GM12875 (cell line): Measurements from ENCODE around the gene ZNHIT6.

Experiments used
- H3K4me3 ChIP-seq: one replicate; pipeline ENCODE4 v1.5.1; 2011; ENCODE audit warnings: low read depth, low read length, control low read depth
- TF ChIP-seq, protein P1 (sequence below): IDR thresholded peaks from 2 replicates; pipeline ENCODE4 v1.5.1; 2011; ENCODE audit warnings: low read depth, mild to moderate bottlenecking, control low read depth, inconsistent platforms, low read length, moderate library complexity, borderline replicate concordance; ENCODE audit not compliant: insufficient read depth

Gene ZNHIT6

DNA sequence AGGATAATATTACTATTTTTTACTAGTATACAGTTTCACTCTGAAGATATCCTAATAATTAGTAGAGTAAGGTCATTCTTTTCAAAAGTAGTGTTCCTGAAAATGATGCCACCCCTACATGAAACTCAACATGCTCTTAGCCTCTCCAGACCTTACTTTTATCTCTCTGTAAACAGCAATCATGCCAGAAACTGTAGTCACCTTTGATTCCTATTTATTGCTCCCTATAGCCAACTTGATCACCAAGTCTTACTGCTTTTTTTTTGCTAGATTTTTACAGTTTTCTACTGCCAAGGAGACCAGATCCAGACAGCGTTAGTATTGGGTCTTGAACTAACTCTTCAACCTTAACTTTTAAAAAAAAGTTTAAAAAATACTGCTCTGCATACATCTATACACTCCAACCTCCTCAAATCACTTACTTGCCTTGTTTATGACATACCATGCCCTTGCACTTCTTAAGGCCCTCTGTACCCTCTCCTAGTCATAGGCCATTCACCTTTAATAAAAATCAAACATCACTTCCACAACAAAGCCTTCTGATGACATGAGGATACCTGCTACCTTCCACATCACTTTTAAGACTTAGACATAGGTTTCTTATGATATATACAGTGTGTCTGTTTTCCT, 36.1 kb downstream of the ZNHIT6 start:
- H3K4me3 ChIP-seq = no peak overlapping the region

DNA sequence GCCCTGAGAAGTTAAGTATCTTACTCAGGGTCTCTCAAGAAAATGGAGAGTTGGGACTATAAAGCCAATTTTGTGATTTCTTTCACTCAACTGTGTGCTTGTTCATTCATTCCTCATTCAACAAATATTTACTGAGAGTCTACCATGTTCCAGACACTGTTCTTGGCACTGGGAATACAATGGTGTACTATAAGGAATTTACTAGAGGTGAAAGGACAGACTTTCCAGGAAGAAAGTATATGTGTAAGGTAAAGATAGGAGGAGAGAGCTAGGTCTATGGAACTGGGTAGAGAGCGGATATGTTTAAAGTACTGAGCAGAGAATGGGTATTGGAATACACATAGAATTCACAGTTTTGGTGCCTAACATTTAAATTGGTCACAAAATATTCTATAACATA, 42.3 kb downstream of the ZNHIT6 start:
- TF ChIP-seq, protein P1, sequence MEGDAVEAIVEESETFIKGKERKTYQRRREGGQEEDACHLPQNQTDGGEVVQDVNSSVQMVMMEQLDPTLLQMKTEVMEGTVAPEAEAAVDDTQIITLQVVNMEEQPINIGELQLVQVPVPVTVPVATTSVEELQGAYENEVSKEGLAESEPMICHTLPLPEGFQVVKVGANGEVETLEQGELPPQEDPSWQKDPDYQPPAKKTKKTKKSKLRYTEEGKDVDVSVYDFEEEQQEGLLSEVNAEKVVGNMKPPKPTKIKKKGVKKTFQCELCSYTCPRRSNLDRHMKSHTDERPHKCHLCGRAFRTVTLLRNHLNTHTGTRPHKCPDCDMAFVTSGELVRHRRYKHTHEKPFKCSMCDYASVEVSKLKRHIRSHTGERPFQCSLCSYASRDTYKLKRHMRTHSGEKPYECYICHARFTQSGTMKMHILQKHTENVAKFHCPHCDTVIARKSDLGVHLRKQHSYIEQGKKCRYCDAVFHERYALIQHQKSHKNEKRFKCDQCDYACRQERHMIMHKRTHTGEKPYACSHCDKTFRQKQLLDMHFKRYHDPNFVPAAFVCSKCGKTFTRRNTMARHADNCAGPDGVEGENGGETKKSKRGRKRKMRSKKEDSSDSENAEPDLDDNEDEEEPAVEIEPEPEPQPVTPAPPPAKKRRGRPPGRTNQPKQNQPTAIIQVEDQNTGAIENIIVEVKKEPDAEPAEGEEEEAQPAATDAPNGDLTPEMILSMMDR = no peak
- H3K4me3 ChIP-seq = no peak overlapping the region

More for the DNA sequence above, 36.1 kb downstream of the ZNHIT6 start:
- TF ChIP-seq, protein P1 = no peak

DNA sequence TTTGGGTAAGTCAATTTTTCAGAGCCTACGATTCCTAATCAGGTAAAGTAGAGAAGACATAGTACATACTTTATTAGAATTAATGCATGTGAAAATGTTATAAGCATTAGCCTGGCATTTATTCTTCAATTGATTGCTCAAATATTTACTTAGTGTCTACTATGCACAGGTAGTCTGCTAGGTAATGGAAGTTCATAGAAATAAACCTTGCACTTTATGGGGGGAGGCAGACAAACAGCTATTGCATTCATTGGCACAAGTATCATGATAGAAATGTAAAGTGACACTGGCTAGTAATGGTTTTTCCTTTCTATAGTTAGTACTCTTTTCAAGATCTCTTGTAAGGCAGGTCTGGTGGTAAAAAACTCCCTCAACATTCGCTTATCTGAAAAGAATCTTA, 44.9 kb downstream of the ZNHIT6 start:
- TF ChIP-seq, protein P1 = no peak
- H3K4me3 ChIP-seq = no peak overlapping the region

DNA sequence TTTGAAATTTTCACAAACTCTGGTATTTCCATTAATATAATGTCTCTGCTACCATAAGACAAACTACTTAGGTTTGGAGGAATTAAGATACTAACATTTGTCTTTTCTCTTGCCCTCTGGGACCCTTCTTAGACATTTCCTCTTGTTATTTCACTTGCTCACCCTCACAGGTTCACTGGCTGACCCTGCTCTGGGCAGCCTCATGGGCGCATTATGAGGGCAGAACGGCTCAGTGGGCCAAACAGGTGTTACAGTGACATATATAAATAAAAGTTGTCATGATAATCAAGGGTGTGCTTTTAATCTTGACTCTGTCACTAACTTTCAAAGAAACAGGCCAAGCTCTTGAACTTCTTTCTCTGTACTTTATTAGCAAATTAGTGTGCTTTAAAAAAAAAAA, 46.5 kb downstream of the ZNHIT6 start:
- TF ChIP-seq, protein P1 = no peak
- no peak overlapping the region for H3K4me3 ChIP-seq

DNA sequence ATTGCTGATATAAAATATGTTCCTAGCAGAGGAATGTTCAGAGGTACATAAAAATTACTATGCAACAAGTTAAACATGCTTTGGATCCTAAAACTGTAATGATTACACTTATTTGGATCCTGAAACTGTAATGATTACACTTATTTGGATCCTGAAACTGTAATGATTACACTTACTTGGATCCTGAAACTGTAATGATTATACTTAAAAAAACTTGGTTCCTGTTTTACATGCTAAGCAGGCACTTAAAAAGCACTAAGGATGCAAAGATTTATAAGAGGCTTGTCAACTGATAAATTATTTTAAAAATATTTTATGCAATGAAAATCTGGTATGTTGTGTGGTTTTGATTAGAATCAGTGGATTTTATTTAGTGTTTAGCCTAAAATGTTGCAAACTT, 47.7 kb downstream of the ZNHIT6 start:
- H3K4me3 ChIP-seq = no peak overlapping the region
- TF ChIP-seq, protein P1 = no peak

DNA sequence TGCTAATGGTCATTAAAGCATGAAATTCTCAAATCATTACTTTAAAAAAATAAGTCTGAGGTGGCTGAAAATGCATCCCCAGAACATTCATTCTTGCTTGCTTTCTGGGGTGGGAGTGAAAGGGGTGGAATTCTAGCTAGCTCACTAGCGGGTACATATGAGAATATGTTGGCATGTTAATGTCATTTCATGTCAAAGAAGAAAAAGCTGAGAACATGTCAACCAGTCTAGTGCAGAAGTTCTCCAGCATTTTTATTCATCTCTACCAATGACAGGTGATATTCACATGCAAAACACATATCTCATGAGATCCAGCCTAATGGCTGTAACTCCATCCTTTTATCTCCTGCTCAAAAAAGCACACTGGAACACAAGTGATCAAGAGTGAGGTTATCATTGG, 49.1 kb downstream of the ZNHIT6 start:
- TF ChIP-seq, protein P1 = no peak
- H3K4me3 ChIP-seq = no peak overlapping the region

DNA sequence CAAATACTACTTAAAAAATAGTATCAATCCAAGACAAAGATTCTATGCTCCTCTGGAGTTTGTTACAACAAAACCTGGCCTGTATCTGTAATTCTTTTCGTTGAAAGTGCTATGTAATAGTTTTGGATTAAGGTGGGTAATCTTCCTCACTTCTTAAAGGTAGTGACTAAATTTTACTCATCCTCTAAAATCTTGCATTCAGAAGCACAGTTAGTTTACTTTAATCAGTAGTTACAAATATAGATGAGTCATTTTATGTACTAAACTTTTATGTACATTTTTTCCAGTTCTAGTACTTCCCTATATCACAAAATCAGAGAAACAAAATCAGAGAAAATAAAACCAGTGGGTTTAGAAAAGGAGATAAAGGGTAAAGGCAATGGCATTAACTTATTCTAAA, 51.3 kb downstream of the ZNHIT6 start:
- no peak overlapping the region for H3K4me3 ChIP-seq
- TF ChIP-seq, protein P1 = no peak
